SK-N-SH (cell line): Measurements from ENCODE around the gene HAGHL. TPM values are rescaled to one million over a fixed set of nuclear protein-coding genes. Genes with fewer than 3 reads are reported as not detected.

ENCODE experiments used
- CTCF ChIA-PET: fragments of 300-600, 350-600 bp; formaldehyde crosslinking; extraction: SDS; loops from one replicate; lab custom pipeline; 2021; lab: Yijun Ruan, JAX
- POLR2A ChIA-PET: fragments of 350-600 bp; sonication (Branson Sonifier 250); formaldehyde crosslinking; extraction: SDS; loops from one replicate; lab custom pipeline; 2020; ENCODE audit warnings: antibody characterized with exemption, inconsistent platforms; lab: Yijun Ruan, JAX
- DNase-seq: peaks from one replicate; pipeline ENCODE4 v3.0.0; 2012
- H2AFZ ChIP-seq: fragments of 200-600 bp; sonication (generic); 2 replicates; pipeline ENCODE4 v1.8.1; 2016; ENCODE audit warnings: antibody characterized with exemption, mild to moderate bottlenecking, low read depth
- H3F3A ChIP-seq: fragments of 200-600 bp; sonication (generic); replicated peaks from 2 replicates; pipeline ENCODE3; 2016; ENCODE audit warnings: antibody characterized with exemption, mild to moderate bottlenecking; ENCODE audit not compliant: insufficient read depth
- H3K27ac ChIP-seq, 2 experiments: fragments of 200-500 bp in 1 of 2; fragments of 200-600 bp in 1 of 2; sonication (Bioruptor generic) in 1 of 2; sonication (generic), shearing (Covaris generic) in 1 of 2; 2 replicates each; pipeline versions ENCODE4 v1.5.1 to v1.6.1; 2014 to 2016; ENCODE audit warnings: low read depth in 2 of 2, inconsistent platforms in 1 of 2, low read length in 1 of 2, mild to moderate bottlenecking in 1 of 2, mixed read lengths in 1 of 2
- H3K27me3 ChIP-seq: fragments of 200-600 bp; sonication (generic), shearing (Covaris generic); 2 replicates; pipeline ENCODE4 v1.6.1; 2016; ENCODE audit warnings: mixed run types; ENCODE audit not compliant: insufficient read depth
- H3K36me3 ChIP-seq, 2 experiments: fragments of 200-500 bp in 1 of 2; fragments of 200-600 bp in 1 of 2; sonication (Bioruptor generic) in 1 of 2; sonication (generic) in 1 of 2; replicated peaks in 1 of 2; 2 replicates each; pipeline versions ENCODE3 to v1.5.1; 2014 to 2016; ENCODE audit warnings: low read length in 1 of 2, mild to moderate bottlenecking in 1 of 2; ENCODE audit not compliant: insufficient read depth in 2 of 2, control insufficient read depth in 1 of 2
- H3K4me1 ChIP-seq, 2 experiments: fragments of 200-500 bp in 1 of 2; fragments of 200-600 bp in 1 of 2; sonication (Bioruptor generic) in 1 of 2; sonication (generic), shearing (Covaris generic) in 1 of 2; 2 replicates each; pipeline versions ENCODE4 v1.5.1 to v1.6.1; 2014 to 2016; ENCODE audit warnings: low read depth in 1 of 2, low read length in 1 of 2, mixed run types in 1 of 2; ENCODE audit not compliant: insufficient read depth in 2 of 2, control insufficient read depth in 1 of 2
- H3K4me2 ChIP-seq: fragments of 200-600 bp; sonication (generic), shearing (Covaris generic); 2 replicates; pipeline ENCODE4 v1.6.1; 2017; ENCODE audit warnings: mixed run types
- H3K4me3 ChIP-seq, 2 experiments: fragments of 200-500 bp in 1 of 2; fragments of 200-600 bp in 1 of 2; sonication (Bioruptor generic) in 1 of 2; sonication (generic), shearing (Covaris generic) in 1 of 2; 2 replicates each; pipeline versions ENCODE4 v1.5.1 to v1.8.1; 2014 to 2016; ENCODE audit warnings: low read depth in 2 of 2, inconsistent platforms in 1 of 2, low read length in 1 of 2, mild to moderate bottlenecking in 1 of 2, mixed read lengths in 1 of 2, moderate library complexity in 1 of 2
- H3K79me2 ChIP-seq: fragments of 200-600 bp; sonication (generic); 2 replicates; pipeline ENCODE4 v1.8.1; 2017; ENCODE audit warnings: mild to moderate bottlenecking; ENCODE audit not compliant: insufficient read depth
- H3K9ac ChIP-seq: fragments of 200-600 bp; sonication (generic); 2 replicates; pipeline ENCODE4 v1.6.1; 2017; ENCODE audit warnings: mixed run types
- H3K9me2 ChIP-seq: fragments of 200-600 bp; sonication (generic); 2 replicates; pipeline ENCODE4 v1.6.1; 2017; ENCODE audit warnings: mixed run types
- H3K9me3 ChIP-seq: fragments of 200-600 bp; sonication (generic); 2 replicates; pipeline ENCODE4 v1.6.1; 2017; ENCODE audit warnings: mixed run types, mild to moderate bottlenecking, moderate library complexity
- H4K20me1 ChIP-seq: fragments of 200-600 bp; sonication (generic); 2 replicates; pipeline ENCODE4 v1.6.1; 2017; ENCODE audit warnings: mild to moderate bottlenecking, mixed run types; ENCODE audit not compliant: insufficient read depth
- ELF1 ChIP-seq: IDR thresholded peaks from 2 replicates; pipeline ENCODE4 v1.4.0; 2012
- EP300 ChIP-seq, 2 experiments: IDR thresholded peaks; 2 replicates each; pipeline versions ENCODE4 v1.4.0 to v1.6.1; 2012; ENCODE audit warnings: borderline replicate concordance in 1 of 2, low read depth in 1 of 2, low read length in 1 of 2
- EZH2phosphoT487 ChIP-seq: fragments of 200-600 bp; sonication (generic); IDR thresholded peaks from 2 replicates; pipeline ENCODE4 v1.6.1; 2017; ENCODE audit warnings: low read depth, mixed run types, mild to moderate bottlenecking, antibody characterized with exemption, moderate library complexity, borderline replicate concordance
- FOXJ3 ChIP-seq: sonication (generic); formaldehyde crosslinking; IDR thresholded peaks from 2 replicates; pipeline ENCODE4 v1.5.1; 2020; ENCODE audit warnings: mild to moderate bottlenecking, missing genetic modification reagents
- GATA2 ChIP-seq: sonication (generic); formaldehyde crosslinking; IDR thresholded peaks from 2 replicates; pipeline ENCODE4 v1.5.0; 2020; ENCODE audit warnings: mild to moderate bottlenecking, missing genetic modification reagents
- NRF1 ChIP-seq: IDR thresholded peaks from 2 replicates; pipeline ENCODE4 v1.6.1; 2012; ENCODE audit warnings: low read depth, mild to moderate bottlenecking, low read length
- POLR2AphosphoS5 ChIP-seq: IDR thresholded peaks from 2 replicates; pipeline ENCODE4 v1.6.1; 2012; ENCODE audit warnings: low read depth, low read length
- RAD21 ChIP-seq: IDR thresholded peaks from 2 replicates; pipeline ENCODE4 v1.6.1; 2012; ENCODE audit warnings: mild to moderate bottlenecking, low read length
- RXRA ChIP-seq: IDR thresholded peaks from 2 replicates; pipeline ENCODE4 v1.4.0; 2012; ENCODE audit warnings: low read depth, mild to moderate bottlenecking, borderline replicate concordance
- WGBS: methylation state at CpG from one replicate; pipeline ENCODE4 v1.1.6; 2017; ENCODE audit warnings: low lambda C conversion rate; 5-methylcytosine and 5-hydroxymethylcytosine counted together
- polyA plus RNA-seq, 3 experiments: library from polyadenylated mRNA; depleted of rRNA; stranded (reverse); fragments of >200 nt; gene quantifications; 2 replicates each; pipeline ENCODE4 v1.2.3, GENCODE V29; 2012
- TF ChIP-seq, protein P1 (sequence below): fragments of 200-600 bp; sonication (generic); IDR thresholded peaks from 2 replicates; pipeline ENCODE4 v1.6.1; 2017; ENCODE audit warnings: antibody characterized with exemption, mild to moderate bottlenecking, moderate library complexity

HAGHL gene
- polyA plus RNA-seq, 1 of the 3 experiments (the other 2 are of a cell fraction) = 65.5 TPM

DNA sequence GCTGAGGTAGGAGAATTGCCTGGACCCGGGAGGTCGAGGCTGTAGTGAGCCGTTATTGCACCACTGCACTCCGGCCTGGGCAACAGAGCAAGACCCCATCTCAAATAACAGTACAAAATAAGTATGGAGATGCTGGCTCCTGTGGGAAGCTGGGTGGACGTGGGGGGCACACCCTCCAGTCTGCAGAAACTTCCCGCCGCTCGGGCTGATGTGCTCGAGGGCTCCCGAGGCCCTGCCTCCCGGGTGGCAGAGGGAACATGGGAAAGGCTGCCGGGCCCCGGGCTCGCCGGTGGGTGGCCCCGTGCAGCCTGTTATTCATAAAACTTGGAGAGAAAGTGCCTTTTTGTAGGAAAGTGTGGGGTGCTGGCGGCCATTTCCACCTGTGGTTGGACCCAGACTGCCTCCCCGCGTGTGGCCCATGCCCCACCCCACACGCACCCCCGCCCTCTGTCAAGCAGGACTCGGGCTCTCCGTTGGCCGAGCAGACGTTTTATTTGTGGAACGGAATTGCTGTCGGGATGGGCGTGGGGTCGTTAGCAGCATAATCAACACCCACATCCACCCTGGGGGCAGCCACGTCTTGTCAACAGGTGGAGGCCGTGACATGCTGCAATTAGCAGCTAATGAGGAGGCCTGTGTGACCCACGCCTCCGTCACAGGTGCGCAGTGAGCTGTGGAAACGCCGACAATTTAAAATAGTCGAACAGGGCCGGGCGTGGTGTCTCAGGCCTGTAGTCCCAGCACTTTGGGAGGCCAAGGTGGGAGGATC, 21.3 kb downstream of the HAGHL start (continued):
- TF ChIP-seq, protein P1, sequence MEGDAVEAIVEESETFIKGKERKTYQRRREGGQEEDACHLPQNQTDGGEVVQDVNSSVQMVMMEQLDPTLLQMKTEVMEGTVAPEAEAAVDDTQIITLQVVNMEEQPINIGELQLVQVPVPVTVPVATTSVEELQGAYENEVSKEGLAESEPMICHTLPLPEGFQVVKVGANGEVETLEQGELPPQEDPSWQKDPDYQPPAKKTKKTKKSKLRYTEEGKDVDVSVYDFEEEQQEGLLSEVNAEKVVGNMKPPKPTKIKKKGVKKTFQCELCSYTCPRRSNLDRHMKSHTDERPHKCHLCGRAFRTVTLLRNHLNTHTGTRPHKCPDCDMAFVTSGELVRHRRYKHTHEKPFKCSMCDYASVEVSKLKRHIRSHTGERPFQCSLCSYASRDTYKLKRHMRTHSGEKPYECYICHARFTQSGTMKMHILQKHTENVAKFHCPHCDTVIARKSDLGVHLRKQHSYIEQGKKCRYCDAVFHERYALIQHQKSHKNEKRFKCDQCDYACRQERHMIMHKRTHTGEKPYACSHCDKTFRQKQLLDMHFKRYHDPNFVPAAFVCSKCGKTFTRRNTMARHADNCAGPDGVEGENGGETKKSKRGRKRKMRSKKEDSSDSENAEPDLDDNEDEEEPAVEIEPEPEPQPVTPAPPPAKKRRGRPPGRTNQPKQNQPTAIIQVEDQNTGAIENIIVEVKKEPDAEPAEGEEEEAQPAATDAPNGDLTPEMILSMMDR = no peak
- TF ChIP-seq, all 33 proteins: peak for 0

DNA sequence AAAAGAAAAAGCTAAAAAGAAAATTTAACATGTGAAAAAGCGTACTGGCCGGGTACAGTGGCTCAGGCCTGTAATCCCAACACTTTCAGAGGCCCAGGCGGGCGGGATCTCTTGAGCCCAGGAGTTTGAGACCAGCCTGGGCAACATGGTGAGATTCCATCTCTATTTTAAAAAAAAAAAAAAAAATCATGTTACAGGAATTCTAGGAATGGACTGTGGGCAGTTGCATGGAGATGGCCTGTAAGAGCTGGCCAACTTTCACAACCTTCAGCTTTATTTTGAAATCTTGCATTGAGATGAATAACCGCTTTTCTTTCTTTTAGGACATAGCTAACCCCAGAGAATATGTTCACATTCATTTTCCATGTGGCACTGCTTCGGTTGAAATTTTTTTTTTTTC, 22.1 kb downstream of the HAGHL start:
- WGBS = 90% methylated on average over 6 of the region's 6 CpGs
- Histone ChIP-seq H3F3A (peaks cover 4% of the 10 kb centered on the region), H3K9ac (no peak overlapping the region), H4K20me1 (no peaks in the 10 kb centered on the region), H3K9me3 (no peaks in the 10 kb centered on the region), H3K4me1 (no peaks in the 10 kb centered on the region), H3K79me2 (no peaks in the 10 kb centered on the region), H3K27me3 (no peaks in the 10 kb centered on the region), H3K27ac (no peak overlapping the region), H3K4me2 (no peak overlapping the region), H3K4me3 (no peak overlapping the region), H3K9me2 (no peaks in the 10 kb centered on the region), H3K36me3 (no peaks in the 10 kb centered on the region), H2AFZ (no peak overlapping the region)
- ChIA-PET CTCF (interaction anchor here (1.1 to 1.6 kb wide), 3 partner anchors 8 to 37 kb away, joined by 3 to 5 read pairs (median 3); partner anchors contain the start of gene CIAO3), POLR2A (no interaction called here)
- no peak for DNase-seq
- TF ChIP-seq, protein P1 = no peak
- no peak for TF ChIP-seq ELF1
- TF ChIP-seq POLR2AphosphoS5 = no peak
- TF ChIP-seq GATA2 = no peak
- no peak for TF ChIP-seq EZH2phosphoT487
- TF ChIP-seq NRF1 = no peak
- TF ChIP-seq RXRA = no peak
- TF ChIP-seq RAD21 = no peak
- TF ChIP-seq EP300 (IDR thresholded peaks at IDR 0.05; ENCODE audit: borderline replicate concordance in 1 of 2, low read depth in 1 of 2, low read length in 1 of 2) = no peak

DNA sequence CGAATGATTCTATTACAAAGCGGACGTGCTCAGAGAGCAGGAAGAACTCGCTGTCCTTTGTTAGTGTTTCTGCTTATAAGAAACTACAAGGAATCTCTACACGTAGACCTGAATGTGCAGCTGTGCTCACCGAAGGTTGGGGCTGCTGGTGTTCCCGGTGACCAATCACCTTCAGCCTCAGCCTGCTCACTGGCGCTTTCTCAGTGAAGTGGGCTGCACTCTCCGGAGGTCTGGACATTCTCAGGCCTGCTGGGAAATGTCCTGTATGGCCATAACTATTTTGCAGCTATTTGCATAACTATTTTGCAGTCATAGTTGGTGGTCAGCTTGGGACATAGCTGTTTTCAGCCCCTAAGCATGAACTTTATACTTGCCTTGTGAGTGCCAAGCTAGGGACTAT, 23.6 kb downstream of the HAGHL start:
- H3K9me3 ChIP-seq = no peaks in the 10 kb centered on the region
- TF ChIP-seq FOXJ3 (CRISPR knock-in tag) = no peak
- no peak overlapping the region for H2AFZ ChIP-seq

More for the DNA sequence above, 23.6 kb downstream of the HAGHL start:
- CTCF ChIA-PET = interaction anchor here (0.7 to 1.4 kb wide), 3 partner anchors 9 to 34 kb away, joined by 3 to 8 read pairs (median 3); no protein-coding TSS in a partner anchor
- Histone ChIP-seq H3K79me2 (no peaks in the 10 kb centered on the region), H3K4me3 (no peak overlapping the region), H3K4me2 (no peak overlapping the region), H3K27ac (no peak overlapping the region), H3K4me1 (no peaks in the 10 kb centered on the region), H3F3A (peaks cover 4% of the 10 kb centered on the region), H3K9ac (no peak overlapping the region), H3K27me3 (no peaks in the 10 kb centered on the region), H4K20me1 (no peaks in the 10 kb centered on the region), H3K36me3 (no peaks in the 10 kb centered on the region), H3K9me2 (no peaks in the 10 kb centered on the region)
- 64% methylated on average over 9 of the region's 9 CpGs for WGBS
- POLR2A ChIA-PET = interaction anchor here (1.0 kb wide), 1 partner anchor 30 kb away, joined by 4 read pairs; the partner anchor contains the start of gene ANTKMT
- no peak for DNase-seq
